IPS DF 4.7 (cell line): ENCODE data around the gene MAPKAPK3.
"Not testable (repeated sequence)": the region's sequence is repeated elsewhere in the genome, so short reads cannot be mapped to it uniquely, and the experiment has no call there.

ENCODE experiments used
- DNase-seq: peaks from one replicate; pipeline ENCODE4 v3.0.0-alpha.2; 2013; ENCODE audit warnings: low spot score; ENCODE audit errors: extremely low read depth

Gene MAPKAPK3

DNA sequence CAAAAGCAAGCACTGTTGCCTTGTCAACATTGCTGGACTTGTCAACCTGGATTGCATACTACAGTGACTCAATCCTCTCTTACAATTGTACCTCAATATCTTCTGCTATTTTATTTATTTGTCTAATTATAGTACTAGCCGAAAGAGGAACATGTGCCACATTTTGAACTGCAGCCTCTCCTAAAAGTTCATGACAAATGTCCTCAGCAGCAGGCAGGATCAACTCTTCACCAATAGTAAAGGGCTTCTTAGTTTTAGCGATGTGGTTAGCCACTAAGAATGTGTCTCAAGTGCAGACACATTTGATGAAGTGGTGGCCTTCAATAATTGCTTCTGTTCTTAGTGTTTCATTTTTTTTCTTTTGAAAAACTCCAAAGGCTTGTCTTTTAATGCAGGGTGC lies 71.0 kb downstream of the MAPKAPK3 start:
- DNase-seq = no peak

DNA sequence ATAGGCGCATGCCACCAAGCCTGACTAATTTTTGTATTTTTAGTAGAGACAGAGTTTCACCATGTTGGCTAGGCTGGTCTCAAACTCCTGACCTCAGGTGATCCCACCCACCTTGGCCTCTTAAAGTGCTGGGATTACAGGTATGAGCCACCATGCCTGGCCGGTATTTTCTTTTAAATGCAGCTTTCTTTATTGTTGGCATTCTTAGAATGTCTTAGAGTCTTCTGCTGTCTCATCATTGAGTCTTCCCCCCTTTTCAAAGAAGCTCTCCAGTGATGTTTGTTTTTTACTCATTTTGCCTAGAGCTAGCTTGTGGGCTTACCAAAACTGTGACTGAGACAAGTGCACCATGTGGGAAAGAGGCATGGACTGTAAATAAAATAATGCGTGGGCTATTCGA lies 71.7 kb downstream of the MAPKAPK3 start:
- not testable (repeated sequence) for DNase-seq

DNA sequence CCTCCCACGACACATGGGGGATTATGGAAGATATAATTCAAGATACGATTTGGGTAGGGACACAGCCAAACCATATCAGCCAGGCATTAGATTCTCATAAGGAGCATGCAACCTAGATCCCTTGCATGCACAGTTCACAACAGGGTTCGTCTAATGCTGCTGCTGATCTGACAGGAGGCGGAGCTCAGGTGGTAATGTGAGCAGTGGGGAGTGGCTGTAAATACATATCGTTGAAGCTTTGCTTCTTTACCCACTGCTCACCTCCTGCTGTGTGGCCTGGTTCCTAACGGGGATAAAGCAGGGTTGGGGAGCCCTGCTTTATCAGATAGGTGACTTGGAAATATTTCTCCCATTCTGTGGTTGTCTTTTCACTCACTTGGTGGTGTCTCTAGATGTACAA lies 72.6 kb downstream of the MAPKAPK3 start:
- no peak for DNase-seq

DNA sequence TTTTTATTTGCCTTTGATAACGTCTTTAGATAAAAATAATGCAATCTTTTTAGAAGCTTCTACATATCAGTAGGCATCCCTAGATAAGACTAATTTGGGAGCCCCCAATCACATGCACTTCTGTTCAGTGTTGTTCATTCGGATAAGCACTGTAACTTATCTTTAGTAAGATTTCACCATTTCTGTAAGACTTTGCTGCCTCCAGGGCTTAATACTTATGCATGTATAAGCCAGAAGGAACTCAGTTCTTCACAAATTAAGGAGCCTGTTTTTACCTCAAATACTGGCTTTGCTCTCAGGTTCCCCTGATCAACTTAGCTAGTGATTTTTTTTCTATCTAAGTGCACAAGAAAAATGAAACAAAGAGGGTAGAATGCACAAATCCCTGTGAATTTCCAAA lies 78.1 kb downstream of the MAPKAPK3 start:
- no peak for DNase-seq

DNA sequence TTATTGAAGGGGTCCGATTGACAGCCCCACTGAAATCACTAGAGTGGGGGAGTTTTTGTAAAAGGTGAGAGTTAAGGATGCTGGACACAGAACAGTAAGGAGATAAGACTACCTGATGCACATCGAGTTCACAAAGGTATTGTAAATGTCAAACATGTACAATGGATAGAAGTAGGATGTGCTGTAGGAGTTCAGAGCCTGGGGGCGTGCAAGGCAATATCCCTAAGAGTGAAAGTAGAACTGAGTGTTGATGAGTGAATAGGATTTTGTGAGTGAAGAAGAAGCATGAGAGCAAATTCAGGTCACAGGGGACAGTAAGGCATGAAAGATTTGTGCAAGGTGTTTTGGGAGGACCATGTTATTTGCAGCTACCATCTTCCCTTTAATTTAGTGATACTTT lies 79.3 kb downstream of the MAPKAPK3 start:
- no peak for DNase-seq

DNA sequence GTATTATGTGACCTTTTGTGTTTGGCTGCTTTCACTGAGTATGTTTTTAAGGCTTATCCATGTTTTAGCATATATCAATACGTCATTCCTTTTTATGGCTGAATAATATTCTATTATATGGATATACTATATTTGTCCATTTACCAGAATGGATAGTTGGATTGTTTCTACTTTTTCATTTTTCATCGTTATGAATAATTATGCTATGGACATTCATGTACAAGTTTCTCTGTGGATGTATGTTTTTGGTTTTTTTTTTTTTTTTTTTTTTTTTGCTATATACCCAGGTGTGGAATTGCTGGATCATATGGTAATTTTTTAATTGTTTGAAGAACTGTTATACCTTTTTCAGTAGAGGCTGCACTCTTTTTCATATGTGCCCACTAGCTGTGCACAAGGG lies 81.3 kb downstream of the MAPKAPK3 start:
- DNase-seq = no peak
